Activated CD4-positive, alpha-beta T cell treated with anti-CD3 and anti-CD28 coated beads, Interleukin-2, Interleukin-6, amounts not matched to agents 100 ng/mL and 50 ng/mL, durations not matched to agents 16 hours and 8 hours (primary cell): ENCODE data around the gene NHERF1.

Experiments used
- DNase-seq: peaks from one replicate; pipeline ENCODE4 v3.0.0-alpha.2; 2020

The NHERF1 gene

DNA sequence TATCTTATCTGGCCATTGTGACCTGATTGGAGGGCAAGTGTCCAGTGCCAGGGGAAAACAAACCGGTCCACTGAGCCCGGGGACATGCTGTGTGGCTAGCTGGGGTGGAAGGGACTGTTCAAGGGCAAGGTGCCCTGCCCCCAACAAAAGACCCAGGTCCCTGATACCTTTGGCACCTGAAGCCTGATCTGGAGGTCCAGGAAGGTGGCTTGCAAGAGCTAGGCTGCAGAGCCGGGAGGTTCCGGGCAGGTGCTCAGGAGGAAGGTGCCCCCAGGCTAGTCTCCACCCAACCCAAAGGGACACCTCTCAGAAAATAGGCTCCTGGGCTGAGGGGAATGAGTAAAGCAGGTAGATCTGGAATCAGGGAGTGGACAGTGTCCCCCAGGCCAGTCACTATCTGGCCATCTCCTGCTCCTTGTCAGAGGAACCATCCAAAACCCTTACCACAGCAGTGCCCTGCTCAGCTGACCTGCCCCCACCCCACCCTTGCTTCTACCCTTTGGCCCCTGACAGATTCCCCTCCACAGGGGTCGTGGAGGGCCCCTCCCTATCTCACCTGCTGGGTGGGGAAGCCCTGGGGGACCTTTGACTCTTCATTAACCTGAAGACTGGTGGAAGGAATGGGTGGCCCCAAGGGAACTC lies 21.5 kb downstream of the NHERF1 start:
- no peak for DNase-seq

DNA sequence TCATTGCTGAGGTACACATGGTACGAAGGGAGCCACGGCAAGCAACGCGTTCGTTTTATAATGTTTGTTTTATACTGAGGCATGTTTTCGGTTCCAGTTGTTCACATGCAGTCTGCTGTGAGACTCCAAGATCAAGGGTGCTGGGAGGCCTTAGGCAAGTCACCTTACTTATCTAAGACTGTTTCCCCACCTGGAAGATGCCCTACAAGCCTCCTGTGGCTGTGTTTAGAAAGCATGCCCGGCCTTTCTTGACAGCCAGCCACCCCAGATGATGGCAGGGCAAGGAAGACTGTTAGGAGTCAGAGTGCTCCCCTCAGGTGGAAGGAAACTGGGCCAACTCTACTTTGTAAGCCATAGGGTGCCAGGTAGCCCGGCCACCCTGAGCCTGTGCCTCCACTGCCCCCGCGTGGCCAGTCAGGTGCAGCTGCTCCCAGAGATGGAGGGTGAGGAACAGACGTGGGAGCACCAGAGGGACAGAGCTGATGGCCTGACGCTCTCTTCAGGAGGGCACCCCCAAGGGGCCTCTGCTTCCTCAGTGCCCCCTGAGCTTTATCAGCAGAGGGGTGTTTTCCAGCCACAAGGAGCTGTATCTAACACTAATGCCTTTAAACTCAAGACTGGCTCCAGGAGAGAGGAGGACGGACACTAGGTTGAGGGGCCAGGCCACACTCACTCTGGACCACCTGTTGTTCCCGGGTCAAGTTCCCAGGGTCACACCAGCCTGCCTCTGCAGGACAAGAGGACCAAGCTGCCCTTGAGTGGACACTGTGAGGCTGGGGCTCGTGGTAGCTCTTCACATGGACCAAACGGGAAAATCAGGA lies 22.3 kb downstream of the NHERF1 start:
- peak; percentile 77 for DNase-seq

DNA sequence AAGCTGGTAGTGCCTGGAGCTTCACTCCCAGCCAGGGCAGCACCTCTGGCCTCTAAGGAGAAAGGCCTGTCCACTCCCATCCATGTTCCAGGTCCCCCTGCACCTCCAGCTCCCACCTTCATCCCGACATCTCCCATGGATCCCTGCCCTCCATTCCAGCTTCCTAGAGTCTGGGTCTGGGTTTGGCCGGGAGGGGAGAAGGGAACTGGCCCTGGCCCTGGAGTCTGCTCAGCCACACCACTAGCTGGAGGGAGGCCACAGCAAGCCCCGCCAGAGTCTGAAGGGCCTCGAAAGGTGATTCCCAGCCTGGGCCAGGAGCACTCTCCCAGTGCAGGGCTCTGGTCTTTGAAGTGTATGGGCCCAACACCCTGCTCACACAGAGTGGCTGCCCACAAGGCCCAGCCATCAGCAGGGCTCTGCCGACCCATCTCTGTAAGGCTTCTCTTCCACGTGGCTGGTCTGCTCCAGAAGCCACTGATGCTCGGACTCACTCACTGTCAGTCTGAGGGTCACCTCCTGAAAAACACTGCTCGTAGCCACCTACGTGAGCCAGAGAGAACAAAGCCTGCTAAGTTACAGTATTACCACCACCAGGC lies 23.0 kb downstream of the NHERF1 start:
- no peak for DNase-seq

DNA sequence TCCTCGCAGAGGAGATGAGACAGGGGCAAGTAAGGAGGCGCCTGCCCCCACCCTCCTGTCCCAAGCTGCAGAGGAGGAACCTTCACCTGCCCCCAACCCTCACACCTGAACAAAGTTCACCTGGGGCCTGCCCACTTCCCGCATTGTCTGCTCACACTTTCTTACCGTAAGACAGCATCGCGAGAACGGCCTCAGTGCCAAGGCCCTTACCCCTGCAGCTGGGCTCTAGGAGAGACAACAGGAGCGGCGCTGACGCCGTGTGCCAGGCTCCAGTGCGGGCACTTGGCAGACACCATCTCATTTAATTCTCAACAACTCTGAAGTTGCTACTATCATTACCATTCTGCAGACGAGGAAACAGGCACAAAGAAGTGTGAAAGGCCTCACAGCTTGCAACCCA lies 23.6 kb downstream of the NHERF1 start:
- DNase-seq: no peak

DNA sequence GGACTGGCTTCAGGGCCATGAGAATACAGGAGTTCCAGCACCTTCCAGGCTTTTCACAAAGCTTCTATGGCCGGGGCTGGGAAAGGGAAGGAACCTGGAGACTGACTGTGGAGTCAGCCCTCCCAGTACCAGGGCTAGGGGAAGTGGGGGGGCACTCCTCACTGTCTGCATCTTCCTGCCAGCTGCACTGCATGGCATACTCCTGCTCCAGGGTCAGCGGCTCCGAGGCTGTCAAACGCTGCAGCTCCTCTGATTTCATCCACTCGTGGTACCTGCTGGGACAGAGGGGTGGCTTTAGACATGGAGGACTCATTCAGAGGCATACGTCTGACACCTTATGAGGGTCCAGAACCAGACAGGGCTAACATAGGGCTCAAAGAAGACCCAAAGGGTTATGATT lies 25.0 kb downstream of the NHERF1 start:
- no peak for DNase-seq

DNA sequence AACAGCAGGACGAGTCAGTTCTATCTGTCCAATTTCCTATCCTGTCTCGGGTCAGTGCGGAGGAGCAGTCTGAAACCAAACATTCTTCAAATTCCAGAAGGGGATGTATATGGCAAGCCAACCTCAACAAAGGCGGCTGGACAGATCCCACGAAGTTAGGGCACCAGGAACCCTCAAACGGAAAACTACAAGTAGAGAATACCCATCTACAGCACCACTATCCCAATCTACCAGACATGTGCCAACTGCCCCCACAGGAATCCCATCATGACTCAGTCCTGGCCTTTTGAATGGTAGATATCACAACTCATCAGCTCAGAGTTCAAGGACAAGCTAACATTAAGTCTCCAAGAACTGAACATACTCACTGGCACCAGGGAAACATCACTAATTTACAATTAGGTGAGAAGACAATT lies 25.5 kb downstream of the NHERF1 start:
- DNase-seq: no peak

DNA sequence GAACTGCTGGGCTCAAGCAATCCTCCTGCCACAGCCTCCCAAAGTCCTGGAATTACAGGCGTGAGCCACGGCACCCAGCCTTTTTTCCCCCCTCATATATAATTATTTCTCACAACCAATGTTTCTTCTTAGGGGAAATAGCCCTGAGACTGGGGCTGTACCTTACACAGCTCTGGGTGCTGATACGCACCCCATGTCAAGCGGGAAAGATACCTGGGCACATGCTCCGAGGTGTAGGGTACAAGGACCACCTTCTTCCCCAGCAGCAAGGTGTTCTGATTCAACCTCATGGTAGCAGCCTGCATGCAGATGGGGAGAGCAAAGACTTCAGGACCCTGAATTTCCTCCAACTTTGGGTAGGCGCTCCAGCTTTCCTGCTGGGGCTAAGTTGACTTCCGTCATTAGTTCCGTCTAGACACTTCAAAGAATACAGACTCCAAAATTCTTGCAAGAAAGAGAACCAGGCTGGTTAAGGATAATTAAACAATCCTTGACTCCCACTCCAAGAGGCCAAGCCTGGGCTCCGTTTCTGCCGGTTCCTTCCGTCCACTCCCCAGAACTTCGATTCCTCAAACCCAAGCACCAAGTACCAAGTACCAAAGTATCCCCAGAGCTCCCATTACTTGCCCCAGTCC lies 27.1 kb downstream of the NHERF1 start:
- DNase-seq: no peak

DNA sequence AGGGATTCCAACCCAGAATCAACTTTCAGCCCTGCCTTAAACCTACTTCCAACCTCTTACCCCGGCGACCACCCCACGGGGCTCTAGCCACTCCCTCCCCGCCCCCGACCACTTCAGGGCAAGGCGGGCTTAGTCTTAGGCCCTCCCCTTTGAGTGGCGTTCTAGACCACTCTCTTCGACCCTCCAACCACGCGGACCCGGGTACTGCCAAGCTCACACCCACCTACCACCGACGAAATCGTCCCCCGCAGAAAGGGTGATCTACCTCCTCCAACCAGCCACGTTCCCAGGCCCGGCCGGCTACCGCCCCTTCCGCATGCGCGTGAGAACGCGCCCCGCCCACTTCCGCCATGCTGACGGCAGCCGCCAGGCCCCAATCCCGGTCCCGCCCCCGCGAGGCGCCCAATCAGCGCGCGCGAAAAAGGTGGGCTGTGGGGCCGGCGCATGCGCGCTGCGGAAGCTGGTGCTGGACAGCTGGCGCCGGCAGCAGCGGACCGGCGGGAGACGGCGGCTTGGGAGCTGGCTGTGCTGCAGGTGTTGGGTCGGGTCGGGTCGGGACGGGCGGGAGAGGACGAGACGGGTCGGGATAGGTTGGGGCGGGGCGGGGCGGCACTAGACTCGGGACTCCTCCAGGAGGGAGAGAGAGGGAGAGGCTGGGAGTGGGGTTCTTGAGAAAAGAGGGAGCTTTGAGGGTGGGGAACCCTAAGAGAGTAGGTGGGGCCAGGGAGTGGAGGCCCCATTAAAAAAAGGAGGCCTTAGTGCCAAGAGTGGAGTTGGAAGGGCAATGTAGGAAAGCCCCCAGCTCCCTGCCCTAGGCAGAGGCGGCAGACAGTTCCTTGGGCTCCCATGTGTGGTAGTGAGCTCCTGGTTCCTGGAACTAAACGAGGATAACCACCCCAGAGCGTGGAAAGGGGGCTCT lies 27.9 kb downstream of the NHERF1 start, which contains the start of gene NAT9:
Gene NAT9, minus strand, starts transcription at position 302 of the 919 bp plus-strand sequence. CDS start 647 bp downstream, outside the sequence.
- DNase-seq: peak; percentile 99

DNA sequence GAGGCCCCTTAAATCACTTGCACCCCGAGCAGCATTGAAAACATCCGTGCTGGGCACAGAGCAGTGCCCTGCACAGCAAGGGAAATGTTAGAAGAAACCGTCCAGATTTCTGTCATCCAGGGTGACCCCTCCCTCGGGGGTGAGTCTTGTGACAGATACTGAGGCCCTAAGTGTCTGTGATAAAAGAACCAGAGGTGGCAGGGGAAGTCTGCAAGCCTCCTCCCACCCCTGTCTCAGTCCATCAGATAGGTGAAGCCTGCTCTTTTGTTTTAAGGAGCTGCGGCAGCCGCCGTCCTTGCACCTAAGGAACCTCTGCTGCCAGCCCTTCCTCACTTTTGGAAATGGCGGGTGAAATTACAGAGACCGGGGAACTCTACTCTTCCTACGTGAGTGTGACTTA lies 28.6 kb downstream of the NHERF1 start:
- no peak for DNase-seq

DNA sequence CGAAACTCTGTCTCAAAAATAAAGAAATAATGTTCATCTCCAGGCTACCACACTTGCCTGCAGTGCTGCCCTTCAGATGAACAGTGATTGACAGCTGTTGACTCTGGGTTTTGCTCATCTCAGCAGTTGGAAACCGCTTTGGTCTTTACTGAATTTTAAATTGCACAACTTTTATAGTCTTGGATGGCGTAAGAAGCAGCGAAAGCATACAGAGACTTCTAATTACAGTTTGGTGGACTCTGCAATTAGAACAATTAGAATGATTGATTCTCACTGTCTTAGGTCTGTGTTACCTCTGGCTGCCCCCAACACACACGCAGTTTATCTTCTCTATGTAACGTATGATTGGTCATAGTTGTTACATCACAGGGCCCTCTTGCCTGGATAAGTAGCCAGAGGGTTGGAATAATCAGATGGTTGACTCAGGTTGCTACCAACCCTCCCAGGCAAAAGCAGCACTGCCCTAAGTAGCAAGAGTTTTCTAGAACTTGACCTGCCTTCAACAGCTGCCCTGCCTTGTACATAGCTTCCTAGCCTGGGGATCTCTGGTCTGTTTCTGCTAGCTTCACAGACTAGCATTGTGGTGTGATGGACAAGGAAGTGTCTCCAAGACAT lies 29.6 kb downstream of the NHERF1 start:
- DNase-seq: no peak

DNA sequence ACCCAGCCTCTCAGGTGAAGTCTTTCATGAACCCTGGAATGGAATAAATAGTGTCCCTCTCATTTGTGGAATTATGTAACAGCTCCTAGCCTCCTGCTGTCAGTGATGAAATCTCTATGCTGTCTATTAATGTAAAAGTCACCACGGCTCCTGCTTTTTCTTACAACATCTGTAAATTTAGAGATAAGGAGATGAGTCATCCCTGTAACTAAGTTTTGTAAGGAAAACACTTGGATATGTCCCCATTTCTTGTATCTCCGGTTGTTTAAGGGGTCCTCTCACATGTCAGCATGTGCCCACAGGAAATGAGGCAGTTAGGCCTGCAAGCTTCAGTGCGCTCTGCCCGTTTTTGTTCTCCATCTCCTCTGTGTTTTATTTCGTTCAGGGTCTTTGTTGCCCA lies 30.5 kb downstream of the NHERF1 start:
- no peak for DNase-seq

DNA sequence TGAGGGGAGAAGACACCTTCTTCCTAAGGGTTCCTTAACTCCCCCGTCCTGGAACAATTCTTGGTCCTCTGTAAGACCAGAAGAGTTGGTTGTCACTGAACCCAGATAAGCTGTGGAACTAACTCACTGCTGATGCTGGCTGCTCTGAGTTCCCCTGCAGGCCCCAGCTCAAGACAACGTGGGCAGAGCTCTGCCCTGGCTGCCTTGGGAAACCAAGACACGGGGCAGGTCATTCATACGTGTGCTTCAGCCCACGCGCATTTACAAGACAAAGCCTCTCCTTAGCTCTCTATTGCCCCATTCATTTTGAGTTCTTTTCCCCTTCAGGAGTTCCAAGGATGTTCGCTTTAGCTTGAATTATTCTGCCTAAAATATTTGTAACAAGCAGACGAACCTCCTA lies 31.1 kb downstream of the NHERF1 start:
- DNase-seq: no peak

DNA sequence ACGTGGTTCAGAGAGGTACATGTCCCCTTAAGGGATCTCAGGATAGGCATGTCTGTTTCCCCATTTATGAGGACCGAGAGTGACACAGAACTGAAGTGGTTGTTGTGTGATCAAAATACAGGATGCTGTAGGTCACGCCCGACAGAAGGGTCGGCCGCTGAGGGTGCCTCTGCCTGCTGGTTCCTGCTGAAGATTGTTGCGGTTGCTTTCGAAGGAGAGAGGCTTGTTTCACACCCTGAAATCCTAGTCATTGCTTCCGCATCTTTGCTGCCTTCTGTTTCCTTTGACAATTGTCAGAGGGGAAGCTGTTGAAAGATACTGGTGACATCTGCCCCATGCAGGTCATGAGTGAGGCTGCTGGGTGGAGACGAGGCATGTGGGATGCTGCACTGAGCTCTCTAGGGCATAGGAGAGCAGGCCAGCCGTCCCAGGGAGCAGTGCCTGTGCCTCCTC lies 31.5 kb downstream of the NHERF1 start:
- DNase-seq: peak; percentile 88

DNA sequence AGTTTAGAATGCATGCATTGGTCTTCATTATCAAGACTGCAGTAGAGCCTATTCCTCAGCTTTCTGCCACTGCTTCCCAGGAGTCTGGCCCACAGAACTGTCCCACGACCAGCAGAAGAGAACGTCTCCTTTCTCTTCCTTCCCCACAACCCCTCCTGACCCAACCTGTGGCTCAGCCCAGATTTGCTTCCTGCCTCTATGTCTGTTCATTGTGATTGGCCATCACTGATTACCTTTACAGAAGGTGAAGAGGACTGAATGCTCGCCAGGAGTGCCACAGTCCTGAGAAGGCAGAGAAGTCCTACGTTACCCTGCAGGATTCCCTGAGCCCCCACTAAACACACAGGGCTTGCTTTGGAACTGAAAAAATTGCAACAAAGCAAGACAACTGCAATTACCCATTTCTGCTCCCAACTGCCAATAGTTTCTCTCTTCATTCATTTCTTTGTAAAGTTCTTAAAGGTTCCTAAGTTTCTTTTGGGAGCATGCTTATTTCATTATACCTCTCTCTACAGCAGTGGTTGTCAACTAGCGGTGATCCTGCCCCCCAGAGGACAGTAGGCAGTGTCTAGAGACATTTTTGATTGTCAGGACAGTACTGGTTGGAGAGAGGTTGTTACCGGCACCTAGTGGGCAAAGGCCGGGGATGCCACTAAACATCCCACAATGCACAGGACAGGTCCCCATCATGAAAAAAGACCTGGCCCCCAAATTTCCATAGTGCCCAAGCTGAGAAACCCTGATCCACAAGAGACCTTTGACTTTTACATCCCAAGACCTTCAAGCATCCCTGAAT lies 32.2 kb downstream of the NHERF1 start:
- DNase-seq: peak; percentile 57

DNA sequence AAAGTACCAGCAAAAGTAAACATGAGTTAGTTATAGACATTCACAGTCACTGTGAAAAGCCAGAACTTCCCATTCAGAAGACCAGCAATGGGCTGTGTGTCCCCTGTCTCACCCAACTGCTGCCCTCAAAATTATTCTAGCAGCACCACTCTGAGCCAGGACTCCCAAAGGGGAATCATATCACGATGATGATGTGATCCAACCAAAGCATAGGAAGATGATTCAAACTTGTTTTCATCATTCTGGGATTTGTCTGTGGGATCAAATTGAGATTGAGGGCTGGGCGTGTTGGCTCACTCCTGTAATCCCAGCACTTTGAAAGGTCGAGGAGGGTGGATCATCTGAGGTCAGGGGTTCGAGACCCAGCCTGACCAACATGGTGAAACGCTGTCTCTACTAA lies 34.1 kb downstream of the NHERF1 start:
- DNase-seq: no peak

DNA sequence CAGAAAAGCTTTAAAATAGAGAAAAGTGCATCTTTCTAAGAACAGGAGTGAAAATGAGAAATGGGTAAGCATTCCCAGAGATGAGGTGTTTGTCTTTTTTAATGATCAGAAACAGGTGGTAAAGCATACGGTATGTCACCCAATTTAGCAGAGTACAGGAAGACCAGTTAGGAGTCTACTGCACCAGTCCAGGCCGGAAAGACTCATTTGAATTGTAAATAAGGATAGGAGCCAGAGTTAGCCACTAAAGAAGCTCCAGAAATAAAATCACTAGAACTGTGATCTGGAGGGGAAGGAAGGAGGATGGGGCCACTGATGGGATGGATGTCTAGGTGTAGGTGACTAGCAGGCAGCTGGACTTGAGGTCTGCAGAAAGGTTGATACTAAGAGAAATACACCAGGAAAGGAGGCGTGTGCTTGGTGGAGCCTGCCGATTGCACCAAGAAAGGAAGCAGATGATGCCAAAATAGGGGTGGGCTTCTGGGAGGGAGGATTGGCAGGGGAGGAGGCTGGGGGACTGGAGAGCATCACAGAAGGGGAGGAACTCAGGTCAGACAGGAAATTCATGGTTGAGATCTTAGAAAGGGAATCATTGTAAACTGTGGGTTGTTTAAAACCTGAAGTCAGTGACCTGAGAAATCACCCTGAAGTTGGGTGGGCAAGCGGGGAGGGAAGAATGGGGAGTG lies 35.8 kb downstream of the NHERF1 start:
- DNase-seq: no peak

DNA sequence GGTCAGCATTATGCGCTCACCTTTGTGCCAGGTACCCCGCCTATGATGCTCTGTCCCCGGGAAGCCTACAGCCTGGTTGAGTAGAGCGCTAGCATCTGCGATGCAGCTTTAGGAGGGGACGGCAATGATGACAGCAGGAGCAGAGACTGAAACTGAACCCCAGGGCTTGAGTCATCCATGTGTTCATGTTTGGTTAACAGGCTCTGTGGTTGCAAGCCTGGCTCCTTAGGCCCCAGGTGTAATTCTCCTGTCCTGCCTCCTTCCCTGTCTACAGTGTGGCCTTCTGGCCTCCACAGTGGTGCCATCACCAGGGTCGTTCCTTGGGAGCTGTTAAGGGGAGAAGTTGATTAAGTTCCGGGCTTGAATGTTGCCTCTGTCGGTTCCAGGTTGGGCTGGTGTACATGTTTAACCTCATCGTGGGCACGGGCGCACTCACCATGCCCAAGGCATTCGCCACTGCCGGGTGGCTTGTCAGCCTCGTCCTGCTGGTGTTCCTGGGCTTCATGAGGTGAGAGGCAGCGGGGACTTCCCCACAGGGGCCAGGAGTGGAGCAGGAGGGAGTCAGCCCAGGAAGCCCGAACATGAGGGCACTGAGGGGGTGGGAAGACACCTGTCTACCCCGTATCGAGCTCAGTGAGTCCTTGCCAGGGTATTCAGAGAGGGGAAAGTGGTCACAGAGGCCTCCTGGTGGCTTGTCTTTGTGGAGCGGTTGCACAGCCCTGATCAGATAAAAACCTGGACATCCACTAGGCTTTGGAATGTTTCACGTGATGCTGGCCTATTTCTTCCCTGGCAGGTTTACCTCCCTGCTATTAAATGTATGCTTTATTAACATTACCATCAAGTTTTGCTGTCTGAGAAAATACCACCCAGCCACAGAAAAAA lies 36.9 kb downstream of the NHERF1 start:
- peak; percentile 38 for DNase-seq

DNA sequence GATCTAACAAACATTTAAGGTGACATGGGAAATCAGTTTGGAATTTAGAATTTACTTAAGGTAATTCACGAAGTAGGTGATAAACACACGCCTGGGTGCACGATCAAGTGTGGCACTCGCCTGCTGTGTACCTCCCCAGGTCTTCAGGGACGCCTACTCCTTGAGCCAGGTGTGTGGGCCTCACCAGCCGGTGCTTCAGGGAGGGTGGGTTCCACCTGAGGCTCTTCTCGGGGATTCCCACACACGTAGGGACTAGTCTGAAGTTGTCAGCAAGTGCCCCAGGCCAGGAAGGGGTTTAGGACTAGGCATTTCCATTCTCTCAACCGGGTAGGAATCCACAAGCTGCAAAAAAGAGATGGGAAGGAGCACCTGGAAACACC lies 37.5 kb downstream of the NHERF1 start:
- DNase-seq: no peak

DNA sequence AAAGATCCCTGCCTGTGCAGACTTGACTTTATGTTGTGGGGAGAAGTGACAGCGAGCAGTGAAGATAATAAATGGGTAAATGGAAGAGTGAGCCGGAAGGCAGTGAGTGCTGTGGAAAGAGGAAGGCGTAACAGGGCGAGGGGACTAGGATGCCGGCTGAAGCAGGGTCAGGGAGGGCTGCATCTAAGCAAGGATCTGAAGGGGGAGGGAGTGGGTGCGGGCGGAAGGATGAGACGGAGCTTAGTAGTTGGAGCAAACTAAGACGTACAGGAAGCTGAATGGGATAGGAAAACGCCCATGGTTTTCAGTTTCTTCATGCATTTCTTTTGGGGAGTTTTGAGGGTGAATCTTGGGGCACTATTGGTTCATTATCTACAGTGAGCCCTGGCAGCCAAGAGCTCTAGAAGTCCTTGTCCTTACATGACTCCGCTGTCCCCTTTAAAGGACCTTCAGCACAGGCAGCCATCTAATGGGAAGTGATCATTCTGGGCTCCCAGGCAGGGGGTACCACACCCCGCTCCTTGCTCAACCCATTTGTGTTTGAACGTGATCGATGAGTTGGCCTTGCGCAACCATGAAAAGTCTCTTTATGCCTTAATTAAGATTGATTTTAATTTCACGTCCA lies 38.1 kb downstream of the NHERF1 start:
- DNase-seq: no peak
